Breast epithelium (tissue), 3 donors: ENCODE measurements around the gene TMEFF2.

Experiments used
- POLR2A ChIP-seq: fragments of 450-650 bp; IDR thresholded peaks from one replicate; pipeline ENCODE4 v1.6.1; 2016; ENCODE audit warnings: antibody characterized with exemption, mild to moderate bottlenecking, moderate library complexity
- TF ChIP-seq, protein P1 (sequence below), 3 donors: fragments of 450-650 bp; IDR thresholded peaks; one replicate each; pipeline ENCODE4 v1.5.1; 2016 to 2017; ENCODE audit warnings: antibody characterized with exemption in 3 of 3, mild to moderate bottlenecking in 3 of 3, moderate library complexity in 3 of 3

DNA sequence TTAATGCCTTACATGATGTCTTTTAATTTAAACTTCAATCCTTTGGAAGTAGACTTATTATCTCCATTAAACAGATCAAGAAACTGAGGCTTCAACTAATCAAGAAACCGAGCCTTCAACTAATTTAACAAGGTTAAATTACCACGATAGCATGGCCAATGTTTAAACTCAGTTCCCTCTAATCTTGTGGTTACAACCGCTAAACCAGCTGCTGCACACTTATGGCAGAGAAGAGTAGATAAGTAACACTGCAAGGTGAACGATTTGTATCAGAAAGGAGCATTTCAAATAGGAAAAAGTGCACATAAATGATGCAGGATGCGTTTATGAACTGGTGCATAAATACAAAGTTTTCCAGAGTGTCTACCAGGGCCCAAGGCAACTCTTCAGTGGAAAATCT lies 203.3 kb downstream of the TMEFF2 start:
- TF ChIP-seq, protein P1, sequence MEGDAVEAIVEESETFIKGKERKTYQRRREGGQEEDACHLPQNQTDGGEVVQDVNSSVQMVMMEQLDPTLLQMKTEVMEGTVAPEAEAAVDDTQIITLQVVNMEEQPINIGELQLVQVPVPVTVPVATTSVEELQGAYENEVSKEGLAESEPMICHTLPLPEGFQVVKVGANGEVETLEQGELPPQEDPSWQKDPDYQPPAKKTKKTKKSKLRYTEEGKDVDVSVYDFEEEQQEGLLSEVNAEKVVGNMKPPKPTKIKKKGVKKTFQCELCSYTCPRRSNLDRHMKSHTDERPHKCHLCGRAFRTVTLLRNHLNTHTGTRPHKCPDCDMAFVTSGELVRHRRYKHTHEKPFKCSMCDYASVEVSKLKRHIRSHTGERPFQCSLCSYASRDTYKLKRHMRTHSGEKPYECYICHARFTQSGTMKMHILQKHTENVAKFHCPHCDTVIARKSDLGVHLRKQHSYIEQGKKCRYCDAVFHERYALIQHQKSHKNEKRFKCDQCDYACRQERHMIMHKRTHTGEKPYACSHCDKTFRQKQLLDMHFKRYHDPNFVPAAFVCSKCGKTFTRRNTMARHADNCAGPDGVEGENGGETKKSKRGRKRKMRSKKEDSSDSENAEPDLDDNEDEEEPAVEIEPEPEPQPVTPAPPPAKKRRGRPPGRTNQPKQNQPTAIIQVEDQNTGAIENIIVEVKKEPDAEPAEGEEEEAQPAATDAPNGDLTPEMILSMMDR (IDR thresholded peaks at IDR 0.05), result no peak
- no peak for TF ChIP-seq POLR2A
